HG03045 (cell line): Measurements from ENCODE around the gene TAGLN2.
A peak's percentile ranks its signal among the peaks of the same experiment; 100 is the strongest.

Source experiments
- ATAC-seq: cut with Tn5 transposase; IDR thresholded peaks from one replicate; pipeline ENCODE4 v1.9.1; 2021; ENCODE audit warnings: mild to moderate bottlenecking, moderate library complexity; ENCODE audit not compliant: unreplicated experiment

Gene TAGLN2

GRCh38 chr1:159936273-159936904, 11.1 kb upstream of the TAGLN2 start:
- ATAC-seq = no peak

- ATAC-seq = no peak
Measured at GRCh38 chr1:159935719-159936272, 10.5 kb upstream of the TAGLN2 start.

GRCh38 chr1:159935305-159935704, 10.0 kb upstream of the TAGLN2 start:
- ATAC-seq = no peak

GRCh38 chr1:159934136-159935039, 9.1 kb upstream of the TAGLN2 start:
- no peak for ATAC-seq

- ATAC-seq = no peak
Measured at GRCh38 chr1:159933347-159933746, 8.0 kb upstream of the TAGLN2 start.

GRCh38 chr1:159932296-159933285, 7.3 kb upstream of the TAGLN2 start:
- no peak for ATAC-seq

GRCh38 chr1:159931795-159932173, 6.5 kb upstream of the TAGLN2 start:
- ATAC-seq = no peak

- ATAC-seq = no peak
Measured at GRCh38 chr1:159931101-159931794, 5.9 kb upstream of the TAGLN2 start.

GRCh38 chr1:159930634-159931033, 5.3 kb upstream of the TAGLN2 start:
- no peak for ATAC-seq

- no peak for ATAC-seq
Measured at GRCh38 chr1:159930216-159930615, 4.9 kb upstream of the TAGLN2 start.

- no peak for ATAC-seq
Measured at GRCh38 chr1:159929155-159930051, 4.1 kb upstream of the TAGLN2 start.

- ATAC-seq = no peak
Measured at GRCh38 chr1:159928491-159929050, 3.3 kb upstream of the TAGLN2 start.

- no peak for ATAC-seq
Measured at GRCh38 chr1:159927849-159928431, 2.6 kb upstream of the TAGLN2 start.

GRCh38 chr1:159927211-159927848, 2.0 kb upstream of the TAGLN2 start:
- ATAC-seq = no peak

- no peak for ATAC-seq
Measured at GRCh38 chr1:159925719-159926078, 392 bp upstream of the TAGLN2 start.

GRCh38 chr1:159924025-159924790, 1.1 kb downstream of the TAGLN2 start:
- peak; percentile 10 for ATAC-seq
